Measurements from ENCODE around the gene GRIK1. TPM values are rescaled to one million over a fixed set of nuclear protein-coding genes. Genes with fewer than 3 reads are reported as not detected.

GRIK1 gene
- polyA plus RNA-seq, 1 donor (not counting 4 experiments of a cell fraction or from before 2014, with no cell fraction given) = not detected

GRCh38 chr21:29624776-29625175, 315.0 kb downstream of the GRIK1 start:
- H3K27ac ChIP-seq (ENCODE audit: control insufficient read depth, insufficient read depth, low read length) = no peak overlapping the region
- H3K36me3 ChIP-seq (ENCODE audit: control insufficient read depth in 2 of 2, extremely low read depth in 1 of 2, insufficient read depth in 2 of 2, low read length in 2 of 2) = no peaks in the 10 kb centered on the region
- DNase-seq (ENCODE audit: low read depth, low spot score) (no peak), FAIRE-seq (no peak)
- no peaks in the 10 kb centered on the region for H3K9me3 ChIP-seq (ENCODE audit: control insufficient read depth, low read depth, low read length)
- no peak overlapping the region for H2AFZ ChIP-seq (ENCODE audit: control insufficient read depth, low read length)
- H4K20me1 ChIP-seq (ENCODE audit: control insufficient read depth, extremely low read depth, insufficient read depth, low read length) = no peaks in the 10 kb centered on the region
- no peak overlapping the region for H3K4me3 ChIP-seq (ENCODE audit: control insufficient read depth in 2 of 3, extremely low read depth in 1 of 3, insufficient read depth in 2 of 3, low read depth in 1 of 3, low read length in 3 of 3)
- no peaks in the 10 kb centered on the region for H3K9me1 ChIP-seq (ENCODE audit: control insufficient read depth, extremely low read depth, insufficient read depth, low read length)
- H3K27me3 ChIP-seq (ENCODE audit: control insufficient read depth, extremely low read depth, insufficient read depth, low read length) = no peaks in the 10 kb centered on the region
- no peak for TF ChIP-seq EZH2 (IDR thresholded peaks at IDR 0.05; ENCODE audit: low read length)
- TF ChIP-seq CTCF (optimal IDR thresholded peaks at IDR 0.05 in 1 of 3, IDR thresholded peaks at IDR 0.05 in 1 of 3, conservative IDR thresholded peaks at IDR 0.05 in 1 of 3; ENCODE audit: extremely low read depth in 1 of 3, insufficient read depth in 2 of 3, low read length in 3 of 3) = no peak
- H3K4me2 ChIP-seq (ENCODE audit: control insufficient read depth, extremely low read depth, insufficient read depth, low read depth, low read length) = no peak overlapping the region
- H3K4me1 ChIP-seq (ENCODE audit: control insufficient read depth, extremely low read depth, insufficient read depth, low read length) = no peaks in the 10 kb centered on the region
- H3K79me2 ChIP-seq (ENCODE audit: control insufficient read depth, insufficient read depth, low read length) = no peaks in the 10 kb centered on the region
- no peak overlapping the region for H3K9ac ChIP-seq (ENCODE audit: control insufficient read depth, extremely low read depth, insufficient read depth, low read length)
- dilution Hi-C loops (cut with MboI; ENCODE audit: extremely low pct_ligation_motif_present, low sequenced_read_pairs) = no loop called here

- H3K36me3 ChIP-seq (ENCODE audit: control insufficient read depth in 2 of 2, extremely low read depth in 1 of 2, insufficient read depth in 2 of 2, low read length in 2 of 2) = no peaks in the 10 kb centered on the region
- no peaks in the 10 kb centered on the region for H3K4me1 ChIP-seq (ENCODE audit: control insufficient read depth, extremely low read depth, insufficient read depth, low read length)
- no peak for DNase-seq (ENCODE audit: low read depth, low spot score)
- FAIRE-seq = no peak
- H3K9ac ChIP-seq (ENCODE audit: control insufficient read depth, extremely low read depth, insufficient read depth, low read length) = no peak overlapping the region
- H3K27ac ChIP-seq (ENCODE audit: control insufficient read depth, insufficient read depth, low read length) = no peak overlapping the region
- H3K9me3 ChIP-seq (ENCODE audit: control insufficient read depth, low read depth, low read length) = no peaks in the 10 kb centered on the region
- H3K9me1 ChIP-seq (ENCODE audit: control insufficient read depth, extremely low read depth, insufficient read depth, low read length) = no peaks in the 10 kb centered on the region
- dilution Hi-C loops (cut with MboI; ENCODE audit: extremely low pct_ligation_motif_present, low sequenced_read_pairs) = no loop called here
- TF ChIP-seq EZH2 (IDR thresholded peaks at IDR 0.05; ENCODE audit: low read length) (no peak), CTCF (optimal IDR thresholded peaks at IDR 0.05 in 1 of 3, IDR thresholded peaks at IDR 0.05 in 1 of 3, conservative IDR thresholded peaks at IDR 0.05 in 1 of 3; ENCODE audit: extremely low read depth in 1 of 3, insufficient read depth in 2 of 3, low read length in 3 of 3) (no peak)
- H3K79me2 ChIP-seq (ENCODE audit: control insufficient read depth, insufficient read depth, low read length) = no peaks in the 10 kb centered on the region
- H2AFZ ChIP-seq (ENCODE audit: control insufficient read depth, low read length) = no peak overlapping the region
- no peak overlapping the region for H3K4me2 ChIP-seq (ENCODE audit: control insufficient read depth, extremely low read depth, insufficient read depth, low read depth, low read length)
- no peaks in the 10 kb centered on the region for H3K27me3 ChIP-seq (ENCODE audit: control insufficient read depth, extremely low read depth, insufficient read depth, low read length)
- H4K20me1 ChIP-seq (ENCODE audit: control insufficient read depth, extremely low read depth, insufficient read depth, low read length) = no peaks in the 10 kb centered on the region
- H3K4me3 ChIP-seq (ENCODE audit: control insufficient read depth in 2 of 3, extremely low read depth in 1 of 3, insufficient read depth in 2 of 3, low read depth in 1 of 3, low read length in 3 of 3) = no peak overlapping the region
Measured at GRCh38 chr21:29621525-29621924, 318.3 kb downstream of the GRIK1 start.

Measured in keratinocyte (primary cell).